CD4-positive, alpha-beta T cell treated with Interleukin-15 for 4 hours (primary cell): ENCODE data around the gene LAMTOR2.
A peak's percentile ranks its signal among the peaks of the same experiment; 100 is the strongest.

Experiments
- DNase-seq: peaks from one replicate; pipeline ENCODE4 v3.0.0-alpha.2; 2020; ENCODE audit warnings: low spot score

The LAMTOR2 gene

GRCh38 chr1:156076609-156077429 is 22.2 kb downstream of the LAMTOR2 start:
- DNase-seq, result no peak

GRCh38 chr1:156077430-156077760 is 22.8 kb downstream of the LAMTOR2 start:
- DNase-seq, result no peak

GRCh38 chr1:156078728-156079127 is 24.1 kb downstream of the LAMTOR2 start:
- DNase-seq, result no peak

GRCh38 chr1:156079762-156080161 is 25.2 kb downstream of the LAMTOR2 start:
- DNase-seq, result no peak

- no peak for DNase-seq
Observed at GRCh38 chr1:156080241-156080862, 25.8 kb downstream of the LAMTOR2 start.

- DNase-seq, result no peak
Observed at GRCh38 chr1:156080863-156081179, 26.2 kb downstream of the LAMTOR2 start.

GRCh38 chr1:156081180-156081916 is 26.8 kb downstream of the LAMTOR2 start:
- no peak for DNase-seq

GRCh38 chr1:156081917-156082308 is 27.3 kb downstream of the LAMTOR2 start:
- no peak for DNase-seq

GRCh38 chr1:156082309-156083091 is 27.9 kb downstream of the LAMTOR2 start, which contains the start of gene MEX3A:
Gene MEX3A (minus strand): TSS chr1:156082465. CDS start chr1:156081998, 467 bp downstream.
- peak; percentile 47 for DNase-seq

GRCh38 chr1:156083800-156084790 is 29.5 kb downstream of the LAMTOR2 start:
- no peak for DNase-seq

- DNase-seq, result no peak
Observed at GRCh38 chr1:156086256-156086662, 31.7 kb downstream of the LAMTOR2 start.

- DNase-seq, result no peak
Observed at GRCh38 chr1:156089704-156090103, 35.1 kb downstream of the LAMTOR2 start.

GRCh38 chr1:156090138-156090839 is 35.7 kb downstream of the LAMTOR2 start:
- DNase-seq, result no peak

GRCh38 chr1:156090840-156091188 is 36.2 kb downstream of the LAMTOR2 start:
- DNase-seq, result peak; percentile 90

- no peak for DNase-seq
Observed at GRCh38 chr1:156091610-156092009, 37.0 kb downstream of the LAMTOR2 start.

- no peak for DNase-seq
Observed at GRCh38 chr1:156095906-156096508, 41.4 kb downstream of the LAMTOR2 start.

- DNase-seq, result peak; percentile 97
Observed at GRCh38 chr1:156096640-156097391, 42.2 kb downstream of the LAMTOR2 start.

GRCh38 chr1:156097499-156098178 is 43.1 kb downstream of the LAMTOR2 start:
- no peak for DNase-seq

- DNase-seq, result no peak
Observed at GRCh38 chr1:156098784-156099183, 44.2 kb downstream of the LAMTOR2 start.
